ENCODE measurements around the gene PTPRK. TPM values are rescaled to one million over a fixed set of nuclear protein-coding genes. Genes with fewer than 3 reads are reported as not detected.

PTPRK gene
- total RNA-seq, 1 donor from 2014 or later: 18.4 TPM

DNA sequence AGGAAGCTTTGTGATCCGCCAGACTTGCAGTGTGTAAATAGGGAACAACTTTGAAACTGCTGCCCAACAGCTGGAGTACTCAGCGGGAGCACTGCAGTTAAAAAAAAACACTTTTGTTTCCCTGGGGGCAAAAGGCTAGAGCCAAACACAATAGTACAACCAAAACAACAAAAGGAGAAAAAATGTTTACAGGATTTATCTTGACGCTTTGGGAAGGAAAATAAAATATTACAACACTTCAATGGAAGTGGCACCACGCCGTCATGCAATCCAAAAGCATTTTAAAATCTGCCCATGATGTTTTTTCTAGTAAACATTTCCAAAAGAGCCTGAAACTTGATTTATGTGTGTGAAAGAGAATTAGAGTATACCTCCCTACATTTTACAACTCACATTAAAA, 26.0 kb downstream of the PTPRK start:
- H3K27me3 ChIP-seq (ENCODE audit: low read depth): no peaks in the 10 kb centered on the region
- H3K9me3 ChIP-seq (replicated peaks): no peaks in the 10 kb centered on the region
- H3K4me3 ChIP-seq: peak overlapping the region; percentile 5
- intact Hi-C loops (cut with micrococcal nuclease): no loop called here
- no peak overlapping the region for H3K27ac ChIP-seq (replicated peaks)
- peaks cover 78% of the 10 kb centered on the region for H3K4me1 ChIP-seq
- no peak for DNase-seq
- TF ChIP-seq, protein P1, sequence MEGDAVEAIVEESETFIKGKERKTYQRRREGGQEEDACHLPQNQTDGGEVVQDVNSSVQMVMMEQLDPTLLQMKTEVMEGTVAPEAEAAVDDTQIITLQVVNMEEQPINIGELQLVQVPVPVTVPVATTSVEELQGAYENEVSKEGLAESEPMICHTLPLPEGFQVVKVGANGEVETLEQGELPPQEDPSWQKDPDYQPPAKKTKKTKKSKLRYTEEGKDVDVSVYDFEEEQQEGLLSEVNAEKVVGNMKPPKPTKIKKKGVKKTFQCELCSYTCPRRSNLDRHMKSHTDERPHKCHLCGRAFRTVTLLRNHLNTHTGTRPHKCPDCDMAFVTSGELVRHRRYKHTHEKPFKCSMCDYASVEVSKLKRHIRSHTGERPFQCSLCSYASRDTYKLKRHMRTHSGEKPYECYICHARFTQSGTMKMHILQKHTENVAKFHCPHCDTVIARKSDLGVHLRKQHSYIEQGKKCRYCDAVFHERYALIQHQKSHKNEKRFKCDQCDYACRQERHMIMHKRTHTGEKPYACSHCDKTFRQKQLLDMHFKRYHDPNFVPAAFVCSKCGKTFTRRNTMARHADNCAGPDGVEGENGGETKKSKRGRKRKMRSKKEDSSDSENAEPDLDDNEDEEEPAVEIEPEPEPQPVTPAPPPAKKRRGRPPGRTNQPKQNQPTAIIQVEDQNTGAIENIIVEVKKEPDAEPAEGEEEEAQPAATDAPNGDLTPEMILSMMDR (IDR thresholded peaks at IDR 0.05; ENCODE audit: borderline replicate concordance): no peak
- no peaks in the 10 kb centered on the region for H3K36me3 ChIP-seq

DNA sequence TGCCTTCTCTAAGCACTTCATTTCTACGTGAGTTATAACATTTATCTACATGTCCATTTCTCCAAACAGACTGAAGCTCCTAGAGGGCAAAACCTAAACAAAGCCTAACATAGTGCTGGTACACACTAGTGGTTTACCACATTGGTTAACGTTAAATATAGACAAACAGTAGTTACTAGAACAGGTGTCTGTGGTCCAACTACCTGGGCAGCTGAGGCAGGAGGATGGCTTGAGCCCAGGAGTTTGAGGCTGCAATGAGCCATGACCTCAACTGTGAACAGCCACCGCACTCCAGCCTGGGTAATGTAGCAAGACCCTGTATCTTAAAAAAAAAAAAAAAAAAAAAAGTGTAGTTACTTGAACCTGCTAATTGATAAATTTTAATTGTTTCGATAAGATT, 26.5 kb downstream of the PTPRK start:
- Histone ChIP-seq H3K4me3 (no peak overlapping the region), H3K4me1 (peaks cover 78% of the 10 kb centered on the region), H3K27me3 (ENCODE audit: low read depth) (no peaks in the 10 kb centered on the region), H3K27ac (replicated peaks) (no peak overlapping the region), H3K36me3 (no peaks in the 10 kb centered on the region), H3K9me3 (replicated peaks) (no peaks in the 10 kb centered on the region)
- DNase-seq: no peak
- intact Hi-C loops (cut with micrococcal nuclease): no loop called here
- TF ChIP-seq, protein P1 (IDR thresholded peaks at IDR 0.05; ENCODE audit: borderline replicate concordance): no peak

DNA sequence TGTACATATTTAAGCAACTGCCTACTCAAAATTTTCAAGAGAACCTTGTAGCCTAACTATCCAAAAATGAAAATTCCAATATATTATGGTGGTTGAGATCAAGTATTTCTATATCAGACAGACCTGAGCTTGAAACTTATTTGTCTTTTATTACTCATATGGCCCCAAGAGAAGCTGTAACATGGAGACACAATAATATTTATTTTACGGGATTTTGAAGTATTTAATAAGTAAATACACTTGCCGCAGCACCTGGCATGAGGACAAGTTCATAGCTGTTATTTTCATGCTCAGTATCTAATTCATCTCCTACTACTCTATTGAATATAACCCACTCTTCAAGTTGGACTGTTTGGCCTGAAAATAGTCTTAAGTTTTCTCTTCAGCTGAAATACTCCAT, 28.0 kb downstream of the PTPRK start:
- H3K27me3 ChIP-seq (ENCODE audit: low read depth): no peaks in the 10 kb centered on the region
- H3K4me1 ChIP-seq: peaks cover 77% of the 10 kb centered on the region
- H3K9me3 ChIP-seq (replicated peaks): no peaks in the 10 kb centered on the region
- intact Hi-C loops (cut with micrococcal nuclease): no loop called here
- TF ChIP-seq, protein P1 (IDR thresholded peaks at IDR 0.05; ENCODE audit: borderline replicate concordance): no peak
- no peaks in the 10 kb centered on the region for H3K36me3 ChIP-seq
- H3K4me3 ChIP-seq: peak overlapping the region; percentile 60
- H3K27ac ChIP-seq (replicated peaks): peak overlapping the region; percentile 87
- no peak for DNase-seq

DNA sequence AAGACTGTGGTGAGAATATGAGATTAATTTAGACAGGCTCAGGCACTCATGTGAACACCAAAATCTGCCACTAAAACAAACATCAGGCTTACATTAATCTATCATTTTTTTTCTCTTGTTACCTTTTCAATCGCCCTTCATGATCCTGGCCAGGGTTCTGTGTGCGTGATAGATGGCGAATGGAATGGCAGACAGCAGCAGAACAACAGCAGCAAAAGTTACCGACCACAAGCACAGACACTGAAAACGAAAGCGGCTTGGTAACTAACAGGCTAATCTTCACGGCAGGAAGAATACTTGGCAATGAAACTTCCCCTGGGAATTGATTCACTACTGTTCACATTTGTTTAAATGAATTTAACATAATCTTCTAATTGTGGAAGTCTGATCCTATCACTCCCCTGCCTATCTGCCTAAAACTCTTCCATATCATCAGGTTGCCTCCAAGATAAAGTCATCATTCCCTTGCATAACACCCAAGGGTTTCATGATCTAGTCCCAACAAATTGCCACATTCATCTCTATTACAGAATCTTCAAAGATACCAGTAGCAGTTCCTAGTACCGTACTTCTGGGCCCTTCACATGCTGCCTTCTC, 28.7 kb downstream of the PTPRK start:
- peak overlapping the region; percentile 87 for H3K27ac ChIP-seq (replicated peaks)

DNA sequence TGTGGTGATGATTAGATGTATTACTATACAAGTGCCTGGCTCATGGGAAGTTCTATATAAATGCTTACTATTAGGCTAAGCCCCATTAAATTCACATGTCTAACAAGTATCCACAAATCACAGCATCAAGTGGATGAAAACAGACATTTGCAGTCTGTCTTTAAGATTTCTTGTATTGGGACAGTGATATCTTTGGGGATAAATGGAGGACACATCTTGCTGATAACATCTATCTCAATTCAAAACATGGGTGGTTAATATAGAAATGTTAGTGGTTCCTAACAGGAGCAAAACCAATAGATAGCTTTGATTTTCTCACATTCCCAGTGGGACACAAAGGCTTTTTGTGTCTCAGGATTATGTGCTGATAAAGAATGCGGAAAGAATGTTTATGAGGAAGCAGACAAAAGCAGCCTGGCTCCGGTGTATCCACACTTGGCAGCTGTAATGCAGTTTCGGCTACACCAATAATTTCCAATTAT, 29.3 kb downstream of the PTPRK start:
- Histone ChIP-seq H3K27me3 (ENCODE audit: low read depth) (no peaks in the 10 kb centered on the region), H3K9me3 (replicated peaks) (no peaks in the 10 kb centered on the region), H3K4me1 (peaks cover 88% of the 10 kb centered on the region), H3K36me3 (no peaks in the 10 kb centered on the region), H3K4me3 (peak overlapping the region; percentile 60), H3K27ac (replicated peaks) (peak overlapping the region; percentile 87)
- TF ChIP-seq, protein P1 (IDR thresholded peaks at IDR 0.05; ENCODE audit: borderline replicate concordance): no peak
- DNase-seq: no peak
- intact Hi-C loops (cut with micrococcal nuclease): no loop called here

More for the DNA sequence above, 28.7 kb downstream of the PTPRK start:
- H3K4me3 ChIP-seq: peak overlapping the region; percentile 60
- intact Hi-C loops (cut with micrococcal nuclease): no loop called here
- DNase-seq: no peak
- H3K27me3 ChIP-seq (ENCODE audit: low read depth): no peaks in the 10 kb centered on the region
- peaks cover 83% of the 10 kb centered on the region for H3K4me1 ChIP-seq
- TF ChIP-seq, protein P1 (IDR thresholded peaks at IDR 0.05; ENCODE audit: borderline replicate concordance): no peak
- no peaks in the 10 kb centered on the region for H3K9me3 ChIP-seq (replicated peaks)
- H3K36me3 ChIP-seq: no peaks in the 10 kb centered on the region

Measured in left ventricle myocardium inferior (tissue), 1 donor.